HUES64 (cell line): Measurements from ENCODE around the gene TEX11. TPM values are rescaled to one million over a fixed set of nuclear protein-coding genes. Genes with fewer than 3 reads are reported as not detected.
"Not testable (repeated sequence)": the region's sequence is repeated elsewhere in the genome, so short reads cannot be mapped to it uniquely, and the experiment has no call there.

Experiments used
- H3K27ac ChIP-seq: 2 replicates; pipeline ENCODE4 v1.7.0; 2013; ENCODE audit warnings: low read depth, low read length, inconsistent platforms
- H3K27me3 ChIP-seq: 2 replicates; pipeline ENCODE4 v1.6.1; 2013; ENCODE audit warnings: mild to moderate bottlenecking, low read length; ENCODE audit not compliant: insufficient read depth
- H3K36me3 ChIP-seq: 2 replicates; pipeline ENCODE4 v1.6.1; 2013; ENCODE audit warnings: mild to moderate bottlenecking, low read length; ENCODE audit not compliant: insufficient read depth
- H3K4me1 ChIP-seq: 2 replicates; pipeline ENCODE4 v1.6.1; 2013; ENCODE audit warnings: mild to moderate bottlenecking, low read length, moderate library complexity; ENCODE audit not compliant: insufficient read depth
- H3K4me3 ChIP-seq: 2 replicates; pipeline ENCODE4 v1.5.1; 2013; ENCODE audit warnings: mild to moderate bottlenecking, low read length, moderate library complexity
- H3K9ac ChIP-seq: 2 replicates; pipeline ENCODE4 v1.6.1; 2013; ENCODE audit warnings: mild to moderate bottlenecking, low read depth, low read length
- H3K9me3 ChIP-seq: 2 replicates; pipeline ENCODE4 v1.6.1; 2013; ENCODE audit warnings: low read depth, low read length; ENCODE audit not compliant: insufficient read depth
- WGBS: fragments of 150-250, 120-280 bp; methylation state at CpG from one replicate; pipeline ENCODE4 v1.1.7; 2013; ENCODE audit warnings: missing lambda C conversion rate; 5-methylcytosine and 5-hydroxymethylcytosine counted together
- polyA plus RNA-seq, 2 experiments: library from polyadenylated mRNA; stranded (reverse); fragments of 50-300 nt; gene quantifications; one replicate each; pipeline ENCODE4 v1.2.3, GENCODE V29; 2013

TEX11 gene
- polyA plus RNA-seq (2013, experiment 1 of 2): 0.20 TPM
- polyA plus RNA-seq (2013, experiment 2 of 2): 0.25 TPM

- Histone ChIP-seq H3K36me3 (no peaks in the 10 kb centered on the region), H3K27me3 (no peaks in the 10 kb centered on the region), H3K9me3 (no peaks in the 10 kb centered on the region), H3K9ac (no peak within 1 kb of the TSS), H3K4me1 (no peaks in the 10 kb centered on the region), H3K4me3 (no peak within 1 kb of the TSS), H3K27ac (no peak within 1 kb of the TSS)
- 90% methylated on average over 14 of the region's 14 CpGs for WGBS
Observed at GRCh38 chrX:70908541-70908940, at the start of gene TEX11. TSS of gene TEX11 (minus strand) at chrX:70908711. CDS start at chrX:70907789, 922 bp downstream.

- no peaks in the 10 kb centered on the region for H3K27me3 ChIP-seq
- H3K9me3 ChIP-seq: no peaks in the 10 kb centered on the region
- no peaks in the 10 kb centered on the region for H3K36me3 ChIP-seq
- no peaks in the 10 kb centered on the region for H3K4me1 ChIP-seq
- no peak overlapping the region for H3K27ac ChIP-seq
- H3K4me3 ChIP-seq: no peak overlapping the region
- WGBS: 100% methylated on average over 1 of the region's 3 CpGs
- H3K9ac ChIP-seq: no peak overlapping the region
Observed at GRCh38 chrX:70954871-70955270, 46.4 kb upstream of the TEX11 start.

- Histone ChIP-seq H3K9me3 (no peaks in the 10 kb centered on the region), H3K27ac (peak overlapping the region; percentile 30; the same call in 1 of the 2 replicates), H3K9ac (no peak overlapping the region), H3K36me3 (peaks cover 45% of the 10 kb centered on the region), H3K4me3 (no peak overlapping the region), H3K4me1 (peaks cover 19% of the 10 kb centered on the region), H3K27me3 (no peaks in the 10 kb centered on the region)
- 89% methylated on average over 6 of the region's 6 CpGs for WGBS
Observed at GRCh38 chrX:70924294-70924911, 15.9 kb upstream of the TEX11 start.

GRCh38 chrX:70922774-70923473 lies 14.4 kb upstream of the TEX11 start:
- Histone ChIP-seq H3K4me1 (peaks cover 19% of the 10 kb centered on the region), H3K9ac (peak overlapping the region; percentile 65), H3K27me3 (no peaks in the 10 kb centered on the region), H3K4me3 (peak overlapping the region; percentile 25; the same call in 1 of the 2 replicates), H3K36me3 (peaks cover 34% of the 10 kb centered on the region), H3K27ac (peak overlapping the region; percentile 93), H3K9me3 (no peaks in the 10 kb centered on the region)
- 0% methylated on average over 2 of the region's 5 CpGs for WGBS

- H3K9me3 ChIP-seq: no peaks in the 10 kb centered on the region
- peaks cover 23% of the 10 kb centered on the region for H3K36me3 ChIP-seq
- H3K4me1 ChIP-seq: peaks cover 19% of the 10 kb centered on the region
- peak overlapping the region; percentile 19; the same call in 1 of the 2 replicates for H3K4me3 ChIP-seq
- peak overlapping the region; percentile 60; the same call in 1 of the 2 replicates for H3K9ac ChIP-seq
- WGBS: 22% methylated on average over 3 of the region's 3 CpGs
- peak overlapping the region; percentile 93; the same call in 1 of the 2 replicates for H3K27ac ChIP-seq
- no peaks in the 10 kb centered on the region for H3K27me3 ChIP-seq
Observed at GRCh38 chrX:70921709-70922352, 13.3 kb upstream of the TEX11 start.

- WGBS: 93% methylated on average over 2 of the region's 4 CpGs
Observed at GRCh38 chrX:70916754-70917153, 8.2 kb upstream of the TEX11 start.

GRCh38 chrX:70907900-70908299 lies 611 bp downstream of the TEX11 start:
- Histone ChIP-seq H3K27ac (no peak overlapping the region), H3K9me3 (no peaks in the 10 kb centered on the region), H3K4me1 (no peaks in the 10 kb centered on the region), H3K36me3 (no peaks in the 10 kb centered on the region), H3K9ac (no peak overlapping the region), H3K4me3 (no peak overlapping the region), H3K27me3 (no peaks in the 10 kb centered on the region)
- 95% methylated on average over 11 of the region's 11 CpGs for WGBS

More at GRCh38 chrX:70916754-70917153, 8.2 kb upstream of the TEX11 start:
- Histone ChIP-seq H3K9me3 (no peaks in the 10 kb centered on the region), H3K4me1 (peaks cover 4% of the 10 kb centered on the region), H3K27ac (no peak overlapping the region), H3K36me3 (no peaks in the 10 kb centered on the region), H3K9ac (no peak overlapping the region), H3K4me3 (no peak overlapping the region), H3K27me3 (no peaks in the 10 kb centered on the region)

GRCh38 chrX:70901465-70901864 lies 7.0 kb downstream of the TEX11 start:
- 63% methylated on average over 3 of the region's 7 CpGs for WGBS
- no peaks in the 10 kb centered on the region for H3K36me3 ChIP-seq
- H3K9ac ChIP-seq: no peak overlapping the region
- H3K4me1 ChIP-seq: no peaks in the 10 kb centered on the region
- no peaks in the 10 kb centered on the region for H3K9me3 ChIP-seq
- no peaks in the 10 kb centered on the region for H3K27me3 ChIP-seq
- no peak overlapping the region for H3K4me3 ChIP-seq
- no peak overlapping the region for H3K27ac ChIP-seq

- WGBS: 51% methylated on average over 6 of the region's 6 CpGs
- H3K27me3 ChIP-seq, H3K4me1 ChIP-seq, H3K36me3 ChIP-seq, H3K4me3 ChIP-seq, H3K27ac ChIP-seq, H3K9ac ChIP-seq, H3K9me3 ChIP-seq: not testable (repeated sequence)
Observed at GRCh38 chrX:70890441-70890840, 18.1 kb downstream of the TEX11 start.

GRCh38 chrX:70878902-70879301 lies 29.6 kb downstream of the TEX11 start:
- H3K27me3 ChIP-seq: no peaks in the 10 kb centered on the region
- no peaks in the 10 kb centered on the region for H3K36me3 ChIP-seq
- no peaks in the 10 kb centered on the region for H3K4me1 ChIP-seq
- no peaks in the 10 kb centered on the region for H3K9me3 ChIP-seq
- H3K4me3 ChIP-seq: no peak overlapping the region
- 100% methylated on average over 1 of the region's 2 CpGs for WGBS
- no peak overlapping the region for H3K9ac ChIP-seq
- no peak overlapping the region for H3K27ac ChIP-seq

- WGBS: 71% methylated on average over 2 of the region's 3 CpGs
- H3K27ac ChIP-seq: no peak overlapping the region
- no peak overlapping the region for H3K9ac ChIP-seq
- H3K4me3 ChIP-seq: no peak overlapping the region
- no peaks in the 10 kb centered on the region for H3K36me3 ChIP-seq
- no peaks in the 10 kb centered on the region for H3K9me3 ChIP-seq
- no peaks in the 10 kb centered on the region for H3K4me1 ChIP-seq
- H3K27me3 ChIP-seq: no peaks in the 10 kb centered on the region
Observed at GRCh38 chrX:70852294-70852693, 56.2 kb downstream of the TEX11 start.
